Caco-2 (cell line): Measurements from ENCODE around the gene SIRPB1. TPM values are rescaled to one million over a fixed set of nuclear protein-coding genes. Genes with fewer than 3 reads are reported as not detected.

Experiments
- BruUV-seq: library from RNA; stranded (reverse); fragments of 400-500 nt; replicated peaks from 2 replicates; lab custom pipeline; 2021; lab: Mats Ljungman, UMichigan
- CTCF ChIA-PET: fragments of 300-600 bp; sonication (Branson Sonifier 250); formaldehyde crosslinking; loops from one replicate; lab custom pipeline; 2022; ENCODE audit warnings: antibody characterized with exemption; lab: Charles Lee
- POLR2A ChIA-PET: fragments of 300-600 bp; sonication (Branson Sonifier 250); formaldehyde crosslinking; loops from one replicate; lab custom pipeline; 2022; ENCODE audit warnings: antibody characterized with exemption; lab: Charles Lee
- DNase-seq, 2 experiments: peaks; one replicate each; pipeline versions ENCODE4 v3.0.0 to v3.0.0-alpha.2; 2020 to 2022
- H3K27me3 ChIP-seq: replicated peaks from 2 replicates; pipeline ENCODE4 v1.6.0; 2011; ENCODE audit warnings: low read length; ENCODE audit not compliant: control insufficient read depth, insufficient read depth
- H3K36me3 ChIP-seq: 2 replicates; pipeline ENCODE4 v1.5.1; 2011; ENCODE audit warnings: low read length; ENCODE audit not compliant: control insufficient read depth, insufficient read depth
- H3K4me1 ChIP-seq: fragments of 250-450 bp; sonication (Bioruptor Pico); 2 replicates; pipeline ENCODE4 v1.5.1; 2020; ENCODE audit warnings: mild to moderate bottlenecking
- H3K4me3 ChIP-seq: 2 replicates; pipeline ENCODE4 v1.5.1; 2011; ENCODE audit warnings: low read depth, mild to moderate bottlenecking, control low read depth, low read length
- H3K9me3 ChIP-seq: fragments of 250-450 bp; sonication (Bioruptor Pico); 2 replicates; pipeline ENCODE4 v1.5.1; 2020; ENCODE audit warnings: mild to moderate bottlenecking, moderate library complexity
- H3K27ac Mint-ChIP-seq: one replicate; pipeline ENCODE4 v1.8.0; 2022; ENCODE audit warnings: mixed read lengths; ENCODE audit not compliant: unreplicated experiment
- H3K27me3 Mint-ChIP-seq: one replicate; pipeline ENCODE4 v1.8.0; 2022; ENCODE audit warnings: mixed read lengths; ENCODE audit not compliant: insufficient read depth, unreplicated experiment
- H3K36me3 Mint-ChIP-seq: one replicate; pipeline ENCODE4 v1.8.0; 2022; ENCODE audit warnings: mild to moderate bottlenecking, mixed read lengths; ENCODE audit not compliant: insufficient read depth, unreplicated experiment
- H3K4me1 Mint-ChIP-seq: one replicate; pipeline ENCODE4 v1.8.0; 2022; ENCODE audit warnings: low read depth, mixed read lengths; ENCODE audit not compliant: unreplicated experiment
- H3K4me3 Mint-ChIP-seq: one replicate; pipeline ENCODE4 v1.8.0; 2022; ENCODE audit warnings: mild to moderate bottlenecking, moderate library complexity, mixed read lengths; ENCODE audit not compliant: unreplicated experiment
- H3K9me3 Mint-ChIP-seq: one replicate; pipeline ENCODE4 v1.8.0; 2022; ENCODE audit warnings: mixed read lengths; ENCODE audit not compliant: unreplicated experiment
- intact Hi-C: fragments of 100-400 bp; cut with micrococcal nuclease; formaldehyde crosslinking; loops from one replicate; pipeline ENCODE4 v1.10.0; 2022; ENCODE audit not compliant: unreplicated experiment
- total RNA-seq: library from RNA; stranded (reverse); gene quantifications from 2 replicates; pipeline ENCODE4 v1.2.3, GENCODE V29; 2022
- TF ChIP-seq, protein P1 (sequence below), 2 experiments: fragments of 200-600 bp in 1 of 2; IDR thresholded peaks; 1 replicate in 1 of 2; 2 replicates in 1 of 2; pipeline versions ENCODE4 v1.5.1 to v1.8.0; 2011 to 2022; ENCODE audit warnings: antibody characterized with exemption in 1 of 2, control low read depth in 1 of 2, inconsistent platforms in 1 of 2, low read depth in 1 of 2, low read length in 1 of 2, mild to moderate bottlenecking in 1 of 2, moderate library complexity in 1 of 2; ENCODE audit not compliant: insufficient read depth in 1 of 2, severe bottlenecking in 1 of 2, unreplicated experiment in 1 of 2

SIRPB1 gene
- total RNA-seq, 1 experiment from 2014 or later, result not detected

DNA sequence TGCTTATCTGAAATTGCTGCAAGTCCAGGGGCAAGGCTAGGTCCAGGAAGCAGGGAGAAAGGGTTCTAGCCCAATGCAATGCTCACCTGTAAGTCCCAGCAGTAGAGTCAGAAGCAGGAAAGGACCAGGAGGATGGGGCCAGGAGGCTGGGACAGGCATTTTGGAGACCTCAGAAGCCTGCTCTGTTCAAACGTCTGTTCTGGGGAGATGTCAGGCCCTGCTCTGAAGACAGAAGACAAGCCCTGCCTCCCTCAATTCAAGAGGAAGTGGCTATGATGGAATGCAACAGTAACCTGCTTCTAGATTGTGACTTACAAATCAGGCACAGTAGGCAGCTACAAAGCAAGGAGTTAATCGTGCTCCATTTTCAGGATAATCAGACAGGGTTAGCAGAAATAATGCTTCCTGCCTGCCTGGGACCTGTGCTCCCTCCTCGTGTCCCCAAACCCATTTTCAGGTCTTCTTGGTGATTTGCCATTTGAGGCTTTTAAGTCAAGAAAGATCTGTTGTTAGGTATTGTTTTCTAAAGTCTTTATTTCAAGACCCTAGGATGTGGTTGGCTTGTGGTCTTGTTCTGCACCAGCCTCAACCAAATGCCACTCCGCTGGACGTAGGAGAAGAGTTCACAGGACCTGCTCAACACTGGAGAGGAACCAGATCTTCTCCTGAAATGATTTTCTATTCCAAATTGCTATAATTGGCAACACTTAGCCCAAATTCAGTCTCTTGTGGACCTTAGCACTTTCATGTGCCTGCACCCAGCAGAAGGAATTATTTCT, 37.9 kb upstream of the SIRPB1 start, which contains the start of gene SIRPG:
Gene SIRPG (minus strand): TSS at position 224 of the 779 bp plus-strand sequence. CDS start 65 bp downstream, at position 159.
- Mint-ChIP-seq H3K27ac (no peak within 1 kb of the TSS), H3K36me3 (no peaks in the 10 kb centered on the region), H3K4me1 (no peaks in the 10 kb centered on the region), H3K4me3 (no peak within 1 kb of the TSS), H3K9me3 (no peaks in the 10 kb centered on the region), H3K27me3 (peaks cover 36% of the 10 kb centered on the region)
- H3K9me3 ChIP-seq, result no peaks in the 10 kb centered on the region
- no peaks in the 10 kb centered on the region for H3K27me3 ChIP-seq
- H3K4me1 ChIP-seq, result no peaks in the 10 kb centered on the region
- no peak within 1 kb of the TSS for H3K4me3 ChIP-seq
- BruUV-seq, result no TSS peak
- ChIA-PET CTCF (no interaction called here), POLR2A (no interaction called here)
- DNase-seq, result no peak
- no peaks in the 10 kb centered on the region for H3K36me3 ChIP-seq
- intact Hi-C loops, result no loop called here
- TF ChIP-seq, protein P1, sequence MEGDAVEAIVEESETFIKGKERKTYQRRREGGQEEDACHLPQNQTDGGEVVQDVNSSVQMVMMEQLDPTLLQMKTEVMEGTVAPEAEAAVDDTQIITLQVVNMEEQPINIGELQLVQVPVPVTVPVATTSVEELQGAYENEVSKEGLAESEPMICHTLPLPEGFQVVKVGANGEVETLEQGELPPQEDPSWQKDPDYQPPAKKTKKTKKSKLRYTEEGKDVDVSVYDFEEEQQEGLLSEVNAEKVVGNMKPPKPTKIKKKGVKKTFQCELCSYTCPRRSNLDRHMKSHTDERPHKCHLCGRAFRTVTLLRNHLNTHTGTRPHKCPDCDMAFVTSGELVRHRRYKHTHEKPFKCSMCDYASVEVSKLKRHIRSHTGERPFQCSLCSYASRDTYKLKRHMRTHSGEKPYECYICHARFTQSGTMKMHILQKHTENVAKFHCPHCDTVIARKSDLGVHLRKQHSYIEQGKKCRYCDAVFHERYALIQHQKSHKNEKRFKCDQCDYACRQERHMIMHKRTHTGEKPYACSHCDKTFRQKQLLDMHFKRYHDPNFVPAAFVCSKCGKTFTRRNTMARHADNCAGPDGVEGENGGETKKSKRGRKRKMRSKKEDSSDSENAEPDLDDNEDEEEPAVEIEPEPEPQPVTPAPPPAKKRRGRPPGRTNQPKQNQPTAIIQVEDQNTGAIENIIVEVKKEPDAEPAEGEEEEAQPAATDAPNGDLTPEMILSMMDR (IDR thresholded peaks at IDR 0.05; ENCODE audit: insufficient read depth in 1 of 2, low read depth in 1 of 2, low read length in 1 of 2, severe bottlenecking in 1 of 2, unreplicated experiment in 1 of 2), result no peak

DNA sequence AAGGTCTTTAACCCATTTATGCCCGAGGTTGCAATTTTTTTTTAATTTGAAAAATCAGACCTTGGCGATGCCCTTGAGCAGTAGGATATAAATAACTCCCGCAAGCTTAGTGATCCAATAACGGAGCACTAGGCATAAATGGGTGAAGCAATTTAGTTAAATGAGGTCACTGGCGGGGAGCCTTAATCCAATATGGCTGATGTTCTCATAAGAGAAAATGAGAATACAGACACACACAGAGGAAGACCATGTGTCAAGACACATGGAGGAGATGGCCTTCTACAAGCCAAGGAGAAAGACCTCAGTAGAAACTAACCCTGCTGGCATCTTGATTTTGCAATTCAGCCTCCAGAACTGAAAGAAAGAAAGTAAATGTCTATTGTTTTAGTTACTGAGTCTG, 37.0 kb upstream of the SIRPB1 start:
- TF ChIP-seq, protein P1 (IDR thresholded peaks at IDR 0.05; ENCODE audit: insufficient read depth in 1 of 2, low read depth in 1 of 2, low read length in 1 of 2, severe bottlenecking in 1 of 2, unreplicated experiment in 1 of 2), result no peak
- no peaks in the 10 kb centered on the region for H3K9me3 ChIP-seq
- ChIA-PET POLR2A (no interaction called here), CTCF (no interaction called here)
- Mint-ChIP-seq H3K27ac (no peak overlapping the region), H3K27me3 (peaks cover 34% of the 10 kb centered on the region), H3K4me3 (no peak overlapping the region), H3K4me1 (no peaks in the 10 kb centered on the region), H3K9me3 (no peaks in the 10 kb centered on the region), H3K36me3 (no peaks in the 10 kb centered on the region)
- H3K27me3 ChIP-seq, result no peaks in the 10 kb centered on the region
- no TSS peak for BruUV-seq
- no peaks in the 10 kb centered on the region for H3K4me1 ChIP-seq
- no peak for DNase-seq
- intact Hi-C loops, result no loop called here
- no peak overlapping the region for H3K4me3 ChIP-seq
- no peaks in the 10 kb centered on the region for H3K36me3 ChIP-seq

- Mint-ChIP-seq H3K27me3 (peaks cover 42% of the 10 kb centered on the region), H3K4me3 (no peak overlapping the region), H3K9me3 (no peaks in the 10 kb centered on the region), H3K36me3 (no peaks in the 10 kb centered on the region), H3K27ac (no peak overlapping the region), H3K4me1 (no peaks in the 10 kb centered on the region)
- H3K4me3 ChIP-seq, result no peak overlapping the region
- DNase-seq, result no peak
- H3K27me3 ChIP-seq, result no peaks in the 10 kb centered on the region
- ChIA-PET CTCF (no interaction called here), POLR2A (no interaction called here)
- no TSS peak for BruUV-seq
- H3K9me3 ChIP-seq, result no peaks in the 10 kb centered on the region
- no peaks in the 10 kb centered on the region for H3K36me3 ChIP-seq
- TF ChIP-seq, protein P1 (IDR thresholded peaks at IDR 0.05; ENCODE audit: insufficient read depth in 1 of 2, low read depth in 1 of 2, low read length in 1 of 2, severe bottlenecking in 1 of 2, unreplicated experiment in 1 of 2), result no peak
- no peaks in the 10 kb centered on the region for H3K4me1 ChIP-seq
- intact Hi-C loops, result no loop called here
Measured at GRCh38 chr20:1654996-1655395, 35.2 kb upstream of the SIRPB1 start.
